ENCODE data around the gene TSPAN18.

DNA sequence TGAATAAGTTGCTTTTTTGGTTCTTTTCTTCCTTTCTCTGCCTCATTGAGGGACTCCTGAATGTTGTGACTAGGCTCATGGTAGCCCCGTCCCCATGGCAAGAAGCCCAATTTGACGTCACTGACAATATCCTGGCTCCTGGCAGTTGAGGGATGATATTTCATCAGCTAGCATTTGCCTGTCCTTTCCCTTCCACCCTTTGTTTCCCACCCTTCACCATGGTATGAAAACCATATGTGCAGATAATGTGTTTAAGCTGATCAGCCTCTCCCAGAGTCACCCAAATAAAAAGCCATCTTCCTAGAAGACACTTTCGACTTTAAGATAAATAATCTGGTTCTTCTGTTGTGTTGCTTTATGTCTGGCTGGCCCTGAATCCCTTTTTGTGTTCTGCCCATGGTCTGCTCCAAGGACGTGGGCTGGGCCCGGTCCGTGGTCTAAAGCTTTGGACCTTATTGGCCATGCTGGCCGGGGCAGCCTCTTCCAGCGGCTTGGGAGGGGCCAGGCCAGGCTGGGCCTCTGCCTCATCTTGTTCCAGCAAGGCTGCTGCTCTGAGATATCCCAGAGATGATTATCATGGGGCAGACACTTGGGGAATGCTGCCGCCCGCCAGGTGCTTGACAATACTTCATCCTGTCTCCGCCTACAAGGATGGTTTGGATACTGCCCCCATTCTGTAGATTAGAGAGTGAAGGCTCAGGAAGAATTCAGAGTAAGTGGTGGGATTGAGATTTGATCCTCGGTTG lies 5.1 kb downstream of the TSPAN18 start:
- TF ChIP-seq POLR2A (IDR thresholded peaks at IDR 0.05; ENCODE audit: low read length) = no peak
- no peak for TF ChIP-seq GATA1 (IDR thresholded peaks at IDR 0.05; ENCODE audit: low read depth, low read length)

Measured in erythroblast (primary cell).